Stomach (tissue), 4 donors: ENCODE results near the gene TTF2.

Source experiments
- POLR2A ChIP-seq, 4 donors: fragments of 450-650 bp; IDR thresholded peaks; one replicate each; pipeline ENCODE4 v1.6.1; 2016; ENCODE audit warnings: antibody characterized with exemption in 4 of 4, control low read depth in 2 of 4, mild to moderate bottlenecking in 1 of 4, moderate library complexity in 1 of 4
- TF ChIP-seq, protein P1 (sequence below), 7 experiments: fragments of 450-650 bp in 4 of 7; fragments of 200-600 bp in 3 of 7; sonication (generic) in 3 of 7; IDR thresholded peaks; one replicate each; pipeline ENCODE4 v1.5.1; 2016 to 2019; ENCODE audit warnings: antibody characterized with exemption in 7 of 7, control low read depth in 2 of 7, mild to moderate bottlenecking in 1 of 7

- TF ChIP-seq, protein P1, sequence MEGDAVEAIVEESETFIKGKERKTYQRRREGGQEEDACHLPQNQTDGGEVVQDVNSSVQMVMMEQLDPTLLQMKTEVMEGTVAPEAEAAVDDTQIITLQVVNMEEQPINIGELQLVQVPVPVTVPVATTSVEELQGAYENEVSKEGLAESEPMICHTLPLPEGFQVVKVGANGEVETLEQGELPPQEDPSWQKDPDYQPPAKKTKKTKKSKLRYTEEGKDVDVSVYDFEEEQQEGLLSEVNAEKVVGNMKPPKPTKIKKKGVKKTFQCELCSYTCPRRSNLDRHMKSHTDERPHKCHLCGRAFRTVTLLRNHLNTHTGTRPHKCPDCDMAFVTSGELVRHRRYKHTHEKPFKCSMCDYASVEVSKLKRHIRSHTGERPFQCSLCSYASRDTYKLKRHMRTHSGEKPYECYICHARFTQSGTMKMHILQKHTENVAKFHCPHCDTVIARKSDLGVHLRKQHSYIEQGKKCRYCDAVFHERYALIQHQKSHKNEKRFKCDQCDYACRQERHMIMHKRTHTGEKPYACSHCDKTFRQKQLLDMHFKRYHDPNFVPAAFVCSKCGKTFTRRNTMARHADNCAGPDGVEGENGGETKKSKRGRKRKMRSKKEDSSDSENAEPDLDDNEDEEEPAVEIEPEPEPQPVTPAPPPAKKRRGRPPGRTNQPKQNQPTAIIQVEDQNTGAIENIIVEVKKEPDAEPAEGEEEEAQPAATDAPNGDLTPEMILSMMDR (IDR thresholded peaks at IDR 0.05), result no peak
- no peak for TF ChIP-seq POLR2A (IDR thresholded peaks at IDR 0.05)
Measured at GRCh38 chr1:117087686-117088085, 27.6 kb downstream of the TTF2 start.
